ENCODE results near the gene LRP3.

DNA sequence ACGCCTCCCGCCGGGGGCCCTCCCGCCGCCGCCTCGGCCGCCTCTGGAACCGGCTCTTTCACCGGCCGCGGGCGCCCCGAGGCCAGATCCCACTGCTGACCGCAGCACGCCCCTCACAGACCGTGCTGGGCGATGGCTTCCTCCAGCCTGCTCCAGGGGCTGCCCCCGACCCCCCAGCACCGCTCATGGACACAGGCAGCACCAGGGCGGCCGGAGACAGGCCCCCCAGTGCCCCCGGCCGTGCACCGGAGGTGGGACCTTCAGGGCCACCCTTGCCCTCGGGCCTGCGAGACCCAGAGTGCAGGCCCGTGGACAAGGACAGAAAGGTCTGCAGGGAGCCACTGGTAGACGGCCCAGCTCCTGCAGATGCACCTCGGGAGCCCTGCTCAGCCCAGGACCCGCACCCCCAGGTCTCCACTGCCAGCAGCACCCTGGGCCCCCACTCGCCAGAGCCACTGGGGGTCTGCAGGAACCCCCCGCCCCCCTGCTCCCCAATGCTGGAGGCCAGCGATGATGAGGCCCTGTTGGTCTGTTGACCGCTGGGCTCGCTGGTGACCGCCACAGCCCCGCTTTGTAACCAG is 13.0 kb downstream of the LRP3 start:
- TF ChIP-seq ZNF124 (CRISPR knock-in tag; IDR thresholded peaks at IDR 0.05) (no peak), MAZ (IDR thresholded peaks at IDR 0.05; ENCODE audit: borderline replicate concordance, low read depth, low read length) (no peak), MAZ (CRISPR knock-in tag; IDR thresholded peaks at IDR 0.05; ENCODE audit: low read depth) (no peak), SSRP1 (CRISPR knock-in tag; IDR thresholded peaks at IDR 0.05) (no peak), KDM4B (CRISPR knock-in tag; IDR thresholded peaks at IDR 0.05) (no peak), JUND (CRISPR knock-in tag; IDR thresholded peaks at IDR 0.05) (no peak), PHF8 (CRISPR knock-in tag; IDR thresholded peaks at IDR 0.05) (no peak)
- TF ChIP-seq, protein P1, sequence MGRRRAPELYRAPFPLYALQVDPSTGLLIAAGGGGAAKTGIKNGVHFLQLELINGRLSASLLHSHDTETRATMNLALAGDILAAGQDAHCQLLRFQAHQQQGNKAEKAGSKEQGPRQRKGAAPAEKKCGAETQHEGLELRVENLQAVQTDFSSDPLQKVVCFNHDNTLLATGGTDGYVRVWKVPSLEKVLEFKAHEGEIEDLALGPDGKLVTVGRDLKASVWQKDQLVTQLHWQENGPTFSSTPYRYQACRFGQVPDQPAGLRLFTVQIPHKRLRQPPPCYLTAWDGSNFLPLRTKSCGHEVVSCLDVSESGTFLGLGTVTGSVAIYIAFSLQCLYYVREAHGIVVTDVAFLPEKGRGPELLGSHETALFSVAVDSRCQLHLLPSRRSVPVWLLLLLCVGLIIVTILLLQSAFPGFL (CRISPR knock-in tag; IDR thresholded peaks at IDR 0.05): no peak
- TF ChIP-seq, protein P2, sequence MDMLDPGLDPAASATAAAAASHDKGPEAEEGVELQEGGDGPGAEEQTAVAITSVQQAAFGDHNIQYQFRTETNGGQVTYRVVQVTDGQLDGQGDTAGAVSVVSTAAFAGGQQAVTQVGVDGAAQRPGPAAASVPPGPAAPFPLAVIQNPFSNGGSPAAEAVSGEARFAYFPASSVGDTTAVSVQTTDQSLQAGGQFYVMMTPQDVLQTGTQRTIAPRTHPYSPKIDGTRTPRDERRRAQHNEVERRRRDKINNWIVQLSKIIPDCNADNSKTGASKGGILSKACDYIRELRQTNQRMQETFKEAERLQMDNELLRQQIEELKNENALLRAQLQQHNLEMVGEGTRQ (IDR thresholded peaks at IDR 0.05; ENCODE audit: low read depth, low read length): no peak
- TF ChIP-seq, protein P2 (CRISPR knock-in tag; IDR thresholded peaks at IDR 0.05; ENCODE audit: borderline replicate concordance): no peak
